Measurements from ENCODE around the gene RNF148.

RNF148 gene, protein sequence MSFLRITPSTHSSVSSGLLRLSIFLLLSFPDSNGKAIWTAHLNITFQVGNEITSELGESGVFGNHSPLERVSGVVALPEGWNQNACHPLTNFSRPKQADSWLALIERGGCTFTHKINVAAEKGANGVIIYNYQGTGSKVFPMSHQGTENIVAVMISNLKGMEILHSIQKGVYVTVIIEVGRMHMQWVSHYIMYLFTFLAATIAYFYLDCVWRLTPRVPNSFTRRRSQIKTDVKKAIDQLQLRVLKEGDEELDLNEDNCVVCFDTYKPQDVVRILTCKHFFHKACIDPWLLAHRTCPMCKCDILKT

DNA sequence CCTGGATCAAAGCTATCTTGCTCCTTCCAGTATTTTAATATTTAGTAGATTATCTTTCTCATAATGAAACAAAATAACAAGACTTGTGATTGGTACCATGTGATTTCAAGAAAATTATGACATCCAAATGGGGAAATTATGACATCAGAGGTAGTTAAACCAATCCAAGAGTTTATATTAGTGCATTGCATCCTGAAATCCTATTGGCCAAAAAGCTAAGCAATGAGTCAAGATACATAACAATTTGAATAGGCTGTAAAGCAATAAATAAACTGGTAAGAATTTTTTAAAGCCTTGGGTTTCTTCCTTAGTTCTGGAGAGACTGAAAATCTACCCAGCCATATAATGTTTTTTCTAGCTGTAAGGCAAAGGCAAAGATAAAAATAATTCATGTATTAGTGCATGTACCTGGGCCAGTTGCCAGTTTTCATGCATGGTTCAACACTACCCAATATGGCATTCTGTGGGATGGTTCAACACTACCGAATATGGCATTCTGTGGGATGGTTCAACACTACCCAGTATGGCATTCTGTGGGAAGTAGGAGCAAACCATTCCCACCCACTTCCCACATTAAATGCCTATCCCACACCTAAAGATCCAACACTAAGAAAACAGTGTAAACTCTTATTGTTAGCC, at the start of gene RNF148:
TSS of gene RNF148 (minus strand) at position 51 of the 639 bp plus-strand sequence. CDS start 172 bp downstream, outside the sequence.
- no peak for DNase-seq (ENCODE audit: low read depth)
- TF ChIP-seq, protein P1, sequence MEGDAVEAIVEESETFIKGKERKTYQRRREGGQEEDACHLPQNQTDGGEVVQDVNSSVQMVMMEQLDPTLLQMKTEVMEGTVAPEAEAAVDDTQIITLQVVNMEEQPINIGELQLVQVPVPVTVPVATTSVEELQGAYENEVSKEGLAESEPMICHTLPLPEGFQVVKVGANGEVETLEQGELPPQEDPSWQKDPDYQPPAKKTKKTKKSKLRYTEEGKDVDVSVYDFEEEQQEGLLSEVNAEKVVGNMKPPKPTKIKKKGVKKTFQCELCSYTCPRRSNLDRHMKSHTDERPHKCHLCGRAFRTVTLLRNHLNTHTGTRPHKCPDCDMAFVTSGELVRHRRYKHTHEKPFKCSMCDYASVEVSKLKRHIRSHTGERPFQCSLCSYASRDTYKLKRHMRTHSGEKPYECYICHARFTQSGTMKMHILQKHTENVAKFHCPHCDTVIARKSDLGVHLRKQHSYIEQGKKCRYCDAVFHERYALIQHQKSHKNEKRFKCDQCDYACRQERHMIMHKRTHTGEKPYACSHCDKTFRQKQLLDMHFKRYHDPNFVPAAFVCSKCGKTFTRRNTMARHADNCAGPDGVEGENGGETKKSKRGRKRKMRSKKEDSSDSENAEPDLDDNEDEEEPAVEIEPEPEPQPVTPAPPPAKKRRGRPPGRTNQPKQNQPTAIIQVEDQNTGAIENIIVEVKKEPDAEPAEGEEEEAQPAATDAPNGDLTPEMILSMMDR (IDR thresholded peaks at IDR 0.05; ENCODE audit: low read depth, low read length) = no peak
- TF ChIP-seq, protein P2, sequence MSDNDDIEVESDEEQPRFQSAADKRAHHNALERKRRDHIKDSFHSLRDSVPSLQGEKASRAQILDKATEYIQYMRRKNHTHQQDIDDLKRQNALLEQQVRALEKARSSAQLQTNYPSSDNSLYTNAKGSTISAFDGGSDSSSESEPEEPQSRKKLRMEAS (IDR thresholded peaks at IDR 0.05; ENCODE audit: low read depth, low read length) = no peak
- no peak for TF ChIP-seq POLR2A (IDR thresholded peaks at IDR 0.05; ENCODE audit: extremely low read depth, insufficient read length)
- TF ChIP-seq MYC (IDR thresholded peaks at IDR 0.05; ENCODE audit: low read depth, low read length) = no peak
- H3K4me3 ChIP-seq (ENCODE audit: low read depth, low read length) = no peak within 1 kb of the TSS

DNA sequence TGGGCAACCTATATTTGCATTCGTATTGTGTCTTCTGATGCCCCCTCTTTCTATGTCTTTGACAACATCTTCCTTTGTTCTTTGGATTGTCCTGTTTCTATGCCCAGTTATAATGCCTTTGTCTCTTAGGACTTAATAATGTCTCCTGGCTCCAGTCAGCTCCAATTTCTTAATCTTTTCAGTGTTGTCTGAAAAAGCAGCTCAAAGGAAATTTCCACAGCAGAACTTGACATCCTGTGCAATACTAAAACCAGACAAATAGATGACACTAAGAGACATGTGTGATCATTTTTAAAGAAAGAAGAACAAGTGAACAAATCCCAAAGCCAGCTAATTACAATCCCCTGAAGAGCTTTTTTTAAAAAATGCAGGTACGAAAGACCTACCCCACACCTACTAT, 47.7 kb upstream of the RNF148 start:
- no peak overlapping the region for H3K4me3 ChIP-seq (ENCODE audit: low read depth, low read length)
- no peak for DNase-seq (ENCODE audit: low read depth)
- TF ChIP-seq, protein P1 (IDR thresholded peaks at IDR 0.05; ENCODE audit: low read depth, low read length) = no peak
- TF ChIP-seq POLR2A (IDR thresholded peaks at IDR 0.05; ENCODE audit: extremely low read depth, insufficient read length) (no peak), MYC (IDR thresholded peaks at IDR 0.05; ENCODE audit: low read depth, low read length) (no peak)
- TF ChIP-seq, protein P2 (IDR thresholded peaks at IDR 0.05; ENCODE audit: low read depth, low read length) = no peak

DNA sequence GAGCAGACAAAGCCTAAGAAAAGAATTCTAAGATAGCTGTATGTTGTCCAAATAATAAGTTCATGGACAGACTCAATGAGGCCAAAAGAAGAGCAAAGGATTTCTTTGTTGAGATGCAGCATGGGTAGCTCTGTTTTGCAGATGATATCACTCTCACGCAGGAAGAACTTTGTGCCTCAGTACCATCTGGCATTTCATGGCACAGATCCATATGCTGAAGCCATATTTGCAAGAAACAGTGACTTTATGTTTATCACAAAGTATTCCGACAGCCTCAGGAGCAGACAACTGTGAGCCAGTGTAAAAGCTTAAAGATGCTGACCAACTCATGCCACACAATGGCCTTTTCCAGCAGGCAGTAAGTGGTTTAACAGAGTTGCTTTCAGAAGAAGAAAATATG, 45.5 kb upstream of the RNF148 start:
- TF ChIP-seq, protein P1 (IDR thresholded peaks at IDR 0.05; ENCODE audit: low read depth, low read length) = no peak
- H3K4me3 ChIP-seq (ENCODE audit: low read depth, low read length) = no peak overlapping the region
- DNase-seq (ENCODE audit: low read depth) = no peak

DNA sequence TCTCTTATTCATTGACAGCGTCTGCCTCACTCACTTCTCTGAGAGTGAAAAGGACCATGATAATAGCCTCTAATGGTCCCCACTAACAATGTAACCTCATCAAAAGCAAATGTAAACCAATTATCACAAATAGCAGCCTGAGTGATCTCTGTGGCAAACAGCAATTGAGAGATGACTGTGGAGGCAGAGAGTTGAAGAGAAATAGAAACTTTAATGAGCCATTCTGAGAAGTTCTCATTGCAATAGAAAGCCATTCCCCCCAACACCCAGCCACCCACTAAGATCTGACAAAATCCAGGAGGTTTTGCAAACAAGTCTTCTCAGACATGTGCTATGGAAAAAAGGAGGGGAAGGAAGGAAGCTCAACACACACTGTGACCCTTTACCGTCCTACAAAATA, 44.2 kb upstream of the RNF148 start:
- TF ChIP-seq, protein P1 (IDR thresholded peaks at IDR 0.05; ENCODE audit: low read depth, low read length) = no peak
- TF ChIP-seq, protein P2 (IDR thresholded peaks at IDR 0.05; ENCODE audit: low read depth, low read length) = no peak
- no peak for TF ChIP-seq POLR2A (IDR thresholded peaks at IDR 0.05; ENCODE audit: extremely low read depth, insufficient read length)
- TF ChIP-seq MYC (IDR thresholded peaks at IDR 0.05; ENCODE audit: low read depth, low read length) = no peak
- DNase-seq (ENCODE audit: low read depth) = no peak

DNA sequence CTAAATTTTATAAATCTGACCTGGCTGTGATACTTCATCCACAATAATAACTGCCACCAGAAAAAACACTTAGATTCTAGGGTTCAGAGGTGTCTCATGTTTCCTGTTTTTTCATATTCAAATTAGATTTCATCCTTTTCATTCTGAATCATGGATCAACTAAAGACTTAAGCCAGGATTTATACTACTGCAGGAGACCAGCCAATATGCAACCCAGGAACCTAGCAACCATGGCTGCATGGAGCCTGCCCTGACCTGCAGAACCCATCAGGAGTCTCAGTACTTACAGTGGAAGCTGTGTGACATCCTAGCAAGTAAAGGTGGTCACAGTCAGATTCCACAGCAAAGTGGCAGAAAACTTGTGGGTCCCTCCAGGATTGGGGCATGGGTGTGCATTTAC, 40.5 kb upstream of the RNF148 start:
- H3K4me3 ChIP-seq (ENCODE audit: low read depth, low read length) = no peak overlapping the region
- no peak for DNase-seq (ENCODE audit: low read depth)
- TF ChIP-seq, protein P2 (IDR thresholded peaks at IDR 0.05; ENCODE audit: low read depth, low read length) = no peak
- TF ChIP-seq POLR2A (IDR thresholded peaks at IDR 0.05; ENCODE audit: extremely low read depth, insufficient read length) (no peak), MYC (IDR thresholded peaks at IDR 0.05; ENCODE audit: low read depth, low read length) (no peak)
- TF ChIP-seq, protein P1 (IDR thresholded peaks at IDR 0.05; ENCODE audit: low read depth, low read length) = no peak

More for the DNA sequence above, 44.2 kb upstream of the RNF148 start:
- H3K4me3 ChIP-seq (ENCODE audit: low read depth, low read length) = no peak overlapping the region
